ACC112 (cell line): ENCODE results near the gene LIMCH1.

Experiments
- H2AFZ ChIP-seq: fragments of 200-600 bp; sonication (generic); one replicate; pipeline ENCODE4 v1.6.0; 2017; ENCODE audit warnings: antibody characterized with exemption, low read length; ENCODE audit not compliant: unreplicated experiment
- H3K27ac ChIP-seq: fragments of 200-600 bp; sonication (generic); 2 replicates; pipeline ENCODE4 v1.5.1; 2014; ENCODE audit warnings: low read depth, mild to moderate bottlenecking, antibody characterized with exemption, low read length, moderate library complexity
- H3K27me3 ChIP-seq: fragments of 200-600 bp; sonication (generic); 2 replicates; pipeline ENCODE4 v1.6.1; 2014; ENCODE audit warnings: mild to moderate bottlenecking, antibody characterized with exemption, low read length, moderate library complexity, mixed read lengths; ENCODE audit not compliant: insufficient read depth
- H3K36me3 ChIP-seq: fragments of 200-600 bp; sonication (generic); 2 replicates; pipeline ENCODE4 v1.6.1; 2016; ENCODE audit warnings: mild to moderate bottlenecking, antibody characterized with exemption, low read length, moderate library complexity, mixed read lengths; ENCODE audit not compliant: insufficient read depth
- H3K4me1 ChIP-seq: fragments of 200-600 bp; sonication (generic); one replicate; pipeline ENCODE4 v1.6.1; 2016; ENCODE audit warnings: low read length, mixed read lengths; ENCODE audit not compliant: insufficient read depth, unreplicated experiment, control insufficient read depth
- H3K4me3 ChIP-seq: fragments of 200-600 bp; sonication (generic); 2 replicates; pipeline ENCODE4 v1.5.1; 2014; ENCODE audit warnings: mild to moderate bottlenecking, low read depth, low read length
- H3K79me2 ChIP-seq: fragments of 200-600 bp; sonication (generic); one replicate; pipeline ENCODE4 v1.6.0; 2016; ENCODE audit warnings: low read length; ENCODE audit not compliant: control insufficient read depth, unreplicated experiment, insufficient read depth

The LIMCH1 gene

GRCh38 chr4:41580007-41580406 lies 42.0 kb downstream of the LIMCH1 start:
- no peak overlapping the region for H3K27ac ChIP-seq
- H3K79me2 ChIP-seq, result no peaks in the 10 kb centered on the region

GRCh38 chr4:41586675-41587225 lies 48.8 kb downstream of the LIMCH1 start:
- Histone ChIP-seq H3K79me2 (no peaks in the 10 kb centered on the region), H3K4me3 (no peak overlapping the region), H3K27me3 (peaks cover 3% of the 10 kb centered on the region; the same call in 1 of the 2 replicates), H2AFZ (no peak overlapping the region), H3K27ac (no peak overlapping the region), H3K4me1 (no peaks in the 10 kb centered on the region), H3K36me3 (no peaks in the 10 kb centered on the region)

More at GRCh38 chr4:41580007-41580406, 42.0 kb downstream of the LIMCH1 start:
- Histone ChIP-seq H3K36me3 (no peaks in the 10 kb centered on the region), H3K4me3 (no peak overlapping the region), H3K27me3 (no peaks in the 10 kb centered on the region), H2AFZ (no peak overlapping the region), H3K4me1 (no peaks in the 10 kb centered on the region)

- Histone ChIP-seq H3K27ac (no peak overlapping the region), H3K27me3 (peaks cover 3% of the 10 kb centered on the region; the same call in 1 of the 2 replicates), H3K36me3 (no peaks in the 10 kb centered on the region), H3K4me3 (no peak overlapping the region), H3K79me2 (no peaks in the 10 kb centered on the region), H3K4me1 (no peaks in the 10 kb centered on the region), H2AFZ (no peak overlapping the region)
These were observed 49.3 kb downstream of the LIMCH1 start for GRCh38 chr4:41587286-41587685.

DNA sequence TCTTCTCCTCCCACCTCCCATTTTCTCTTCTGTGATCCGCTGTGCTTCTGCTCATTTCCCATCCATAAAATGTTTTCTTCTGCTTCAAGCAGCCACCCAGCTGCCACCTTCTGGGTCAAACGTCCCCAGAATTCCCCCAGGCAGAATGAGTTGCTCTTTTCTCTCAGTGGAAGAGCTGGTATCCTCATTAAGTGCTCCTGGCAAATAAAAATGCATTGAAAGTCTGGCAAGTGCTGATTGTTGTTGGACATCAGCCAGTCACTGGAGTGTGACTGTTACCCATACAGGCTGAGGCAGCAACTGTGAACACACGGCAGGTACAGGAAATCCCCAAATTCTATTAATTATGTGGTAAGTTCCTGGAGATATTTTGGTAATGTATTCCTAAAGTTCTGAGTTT lies 52.6 kb downstream of the LIMCH1 start:
- Histone ChIP-seq H3K27ac (no peak overlapping the region), H3K4me3 (no peak overlapping the region)

GRCh38 chr4:41594432-41594831 lies 56.5 kb downstream of the LIMCH1 start:
- no peak overlapping the region for H2AFZ ChIP-seq
- H3K27ac ChIP-seq, result no peak overlapping the region
- H3K36me3 ChIP-seq, result no peaks in the 10 kb centered on the region
- no peaks in the 10 kb centered on the region for H3K4me1 ChIP-seq
- H3K27me3 ChIP-seq, result peaks cover 8% of the 10 kb centered on the region
- H3K79me2 ChIP-seq, result no peaks in the 10 kb centered on the region
- no peak overlapping the region for H3K4me3 ChIP-seq

More for the DNA sequence above, 52.6 kb downstream of the LIMCH1 start:
- H3K36me3 ChIP-seq, result no peaks in the 10 kb centered on the region
- no peaks in the 10 kb centered on the region for H3K4me1 ChIP-seq
- peaks cover 3% of the 10 kb centered on the region; the same call in 1 of the 2 replicates for H3K27me3 ChIP-seq
- no peaks in the 10 kb centered on the region for H3K79me2 ChIP-seq
- no peak overlapping the region for H2AFZ ChIP-seq

DNA sequence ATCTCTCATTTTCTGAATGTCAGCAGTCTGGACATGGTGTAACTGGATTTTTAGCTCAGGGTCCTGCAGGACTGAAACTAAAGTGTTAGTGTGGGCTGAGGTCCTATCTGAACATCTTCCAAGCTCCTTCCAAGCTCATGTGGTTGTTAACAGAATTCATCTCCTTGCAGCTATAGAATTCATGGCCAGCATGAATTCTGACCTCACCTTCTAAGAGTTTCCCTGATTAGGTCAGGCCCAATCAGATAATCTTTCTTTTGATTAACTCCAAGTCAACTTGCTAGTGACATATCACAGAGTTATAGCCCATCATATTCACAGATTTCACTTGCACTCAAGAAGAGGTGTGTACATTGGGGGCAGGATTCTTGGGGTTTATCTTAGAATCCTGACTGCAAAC lies 59.5 kb downstream of the LIMCH1 start:
- no peaks in the 10 kb centered on the region for H3K36me3 ChIP-seq
- peaks cover 12% of the 10 kb centered on the region; the same call in 1 of the 2 replicates for H3K27me3 ChIP-seq
- H3K79me2 ChIP-seq, result no peaks in the 10 kb centered on the region
- H3K4me3 ChIP-seq, result no peak overlapping the region
- H2AFZ ChIP-seq, result no peak overlapping the region
- no peaks in the 10 kb centered on the region for H3K4me1 ChIP-seq
- no peak overlapping the region for H3K27ac ChIP-seq

- Histone ChIP-seq H2AFZ (no peak overlapping the region), H3K27ac (no peak overlapping the region), H3K79me2 (no peaks in the 10 kb centered on the region), H3K4me1 (no peaks in the 10 kb centered on the region), H3K27me3 (peaks cover 12% of the 10 kb centered on the region; the same call in 1 of the 2 replicates), H3K4me3 (no peak overlapping the region), H3K36me3 (no peaks in the 10 kb centered on the region)
These were observed 60.6 kb downstream of the LIMCH1 start for GRCh38 chr4:41598580-41598979.

DNA sequence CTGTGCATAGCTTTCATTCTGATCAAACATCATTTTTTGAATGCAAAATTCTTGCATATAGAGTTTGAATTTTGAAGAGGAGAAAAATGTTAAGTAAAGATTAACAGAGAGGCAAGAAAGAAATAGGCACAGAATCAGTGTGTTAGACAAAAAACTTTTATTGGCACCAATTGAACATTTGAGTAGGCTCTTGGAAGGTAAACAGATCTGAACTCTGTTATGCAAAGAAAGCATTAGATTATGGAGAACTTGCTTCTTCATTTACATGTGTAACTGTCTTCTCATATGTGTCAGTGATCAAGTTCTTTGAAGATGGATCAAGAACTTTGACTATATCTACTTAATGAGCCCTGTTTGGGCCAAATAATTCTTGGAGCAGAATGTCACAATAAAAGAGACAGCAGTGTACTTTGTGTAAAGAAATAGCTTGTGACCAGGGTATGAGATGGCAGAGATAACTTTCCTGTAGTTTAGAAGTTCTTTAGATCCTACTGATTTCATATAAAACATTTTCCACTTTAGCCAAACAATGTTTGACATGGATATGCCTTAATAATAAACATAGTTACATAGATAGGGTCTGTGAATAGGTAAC lies 61.3 kb downstream of the LIMCH1 start:
- Histone ChIP-seq H3K4me3 (no peak overlapping the region), H3K4me1 (no peaks in the 10 kb centered on the region), H3K79me2 (no peaks in the 10 kb centered on the region), H3K36me3 (no peaks in the 10 kb centered on the region), H2AFZ (no peak overlapping the region), H3K27me3 (peaks cover 12% of the 10 kb centered on the region; the same call in 1 of the 2 replicates), H3K27ac (no peak overlapping the region)

GRCh38 chr4:41600243-41600912 lies 62.4 kb downstream of the LIMCH1 start:
- no peak overlapping the region for H3K4me3 ChIP-seq
- no peaks in the 10 kb centered on the region for H3K36me3 ChIP-seq
- H3K79me2 ChIP-seq, result no peaks in the 10 kb centered on the region
- no peak overlapping the region for H3K27ac ChIP-seq
- H3K4me1 ChIP-seq, result no peaks in the 10 kb centered on the region
- H2AFZ ChIP-seq, result no peak overlapping the region
- peaks cover 12% of the 10 kb centered on the region; the same call in 1 of the 2 replicates for H3K27me3 ChIP-seq

DNA sequence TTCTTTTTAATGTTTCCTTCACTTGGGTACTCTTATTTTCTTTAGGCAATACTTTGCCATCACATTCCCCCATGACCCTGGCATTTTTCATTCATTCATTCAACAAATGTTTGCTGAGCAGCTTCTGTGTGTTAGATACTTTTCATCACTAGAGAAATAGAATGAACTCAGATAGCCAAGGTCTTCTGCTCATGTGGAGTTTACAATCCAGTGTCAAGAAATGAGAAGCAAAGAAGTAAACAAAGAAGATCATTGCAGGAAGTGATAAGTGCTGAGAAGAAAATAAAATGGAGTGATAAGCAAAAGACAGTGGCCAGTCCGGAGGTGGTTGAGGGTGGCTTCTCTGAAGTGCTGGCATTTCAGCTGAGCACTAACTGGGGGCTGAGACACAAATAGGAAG lies 63.1 kb downstream of the LIMCH1 start:
- Histone ChIP-seq H3K27me3 (peaks cover 12% of the 10 kb centered on the region; the same call in 1 of the 2 replicates), H3K4me3 (no peak overlapping the region), H3K36me3 (no peaks in the 10 kb centered on the region), H3K79me2 (no peaks in the 10 kb centered on the region), H3K4me1 (no peaks in the 10 kb centered on the region), H2AFZ (no peak overlapping the region), H3K27ac (no peak overlapping the region)

GRCh38 chr4:41602113-41602512 lies 64.2 kb downstream of the LIMCH1 start:
- Histone ChIP-seq H3K27ac (no peak overlapping the region), H2AFZ (no peak overlapping the region), H3K27me3 (peaks cover 12% of the 10 kb centered on the region; the same call in 1 of the 2 replicates)

More at GRCh38 chr4:41602113-41602512, 64.2 kb downstream of the LIMCH1 start:
- no peak overlapping the region for H3K4me3 ChIP-seq
- no peaks in the 10 kb centered on the region for H3K36me3 ChIP-seq
- H3K4me1 ChIP-seq, result no peaks in the 10 kb centered on the region
- H3K79me2 ChIP-seq, result no peaks in the 10 kb centered on the region
